GM19463 (cell line): ENCODE data around the gene ZNF853.
"Not testable (repeated sequence)": the region's sequence is repeated elsewhere in the genome, so short reads cannot be mapped to it uniquely, and the experiment has no call there.

Experiments used
- ATAC-seq: cut with Tn5 transposase; IDR thresholded peaks from one replicate; pipeline ENCODE4 v1.9.1; 2021; ENCODE audit warnings: mild to moderate bottlenecking, moderate library complexity; ENCODE audit not compliant: unreplicated experiment

Gene ZNF853

GRCh38 chr7:6634971-6635370 lies 19.6 kb downstream of the ZNF853 start:
- ATAC-seq = not testable (repeated sequence)

DNA sequence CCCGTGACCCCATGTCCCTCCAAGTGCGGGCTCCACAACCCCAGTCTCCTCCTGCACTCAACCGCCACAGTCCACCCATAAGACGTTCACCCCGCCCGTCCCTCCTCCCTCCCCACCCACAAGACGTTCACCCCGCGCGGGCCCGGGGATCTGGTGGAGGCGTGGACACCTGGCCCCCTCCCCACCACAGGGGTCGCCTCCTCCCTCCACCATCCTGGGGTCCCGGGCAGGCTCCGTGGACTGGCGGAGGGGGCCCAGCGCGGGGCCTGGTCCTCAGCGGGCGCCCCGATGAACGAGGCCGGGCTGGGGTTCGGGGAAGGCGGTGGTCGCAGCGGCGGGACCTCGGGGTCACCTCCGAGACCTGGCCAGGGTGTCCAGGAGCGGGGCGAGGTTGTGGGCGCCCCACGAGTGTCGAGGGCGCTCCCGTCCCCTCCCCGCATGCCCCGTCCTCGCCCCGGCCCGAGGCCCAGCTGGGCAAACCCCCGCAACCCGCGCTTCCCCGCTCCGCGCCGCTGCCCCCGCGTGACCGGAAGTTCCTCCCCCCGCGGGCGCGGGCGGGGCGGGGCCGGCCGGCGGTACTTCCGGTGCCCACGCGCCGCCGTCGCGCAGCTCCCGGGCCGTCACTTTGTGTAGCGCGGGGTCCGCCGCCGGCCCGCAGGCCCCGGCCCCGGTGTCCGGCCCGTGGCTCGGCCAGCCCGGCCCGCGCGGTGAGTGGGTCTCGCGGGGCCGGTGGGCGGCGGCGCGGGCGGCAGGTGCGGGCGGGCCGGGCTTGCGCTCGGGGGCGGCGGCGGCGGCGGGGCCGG lies 21.5 kb downstream of the ZNF853 start, which contains the start of gene ZNF316:
Gene ZNF316 (plus strand): TSS at position 578 of the 803 bp plus-strand sequence. CDS start 5,092 bp downstream, outside the sequence.
- ATAC-seq = peak; percentile 74

DNA sequence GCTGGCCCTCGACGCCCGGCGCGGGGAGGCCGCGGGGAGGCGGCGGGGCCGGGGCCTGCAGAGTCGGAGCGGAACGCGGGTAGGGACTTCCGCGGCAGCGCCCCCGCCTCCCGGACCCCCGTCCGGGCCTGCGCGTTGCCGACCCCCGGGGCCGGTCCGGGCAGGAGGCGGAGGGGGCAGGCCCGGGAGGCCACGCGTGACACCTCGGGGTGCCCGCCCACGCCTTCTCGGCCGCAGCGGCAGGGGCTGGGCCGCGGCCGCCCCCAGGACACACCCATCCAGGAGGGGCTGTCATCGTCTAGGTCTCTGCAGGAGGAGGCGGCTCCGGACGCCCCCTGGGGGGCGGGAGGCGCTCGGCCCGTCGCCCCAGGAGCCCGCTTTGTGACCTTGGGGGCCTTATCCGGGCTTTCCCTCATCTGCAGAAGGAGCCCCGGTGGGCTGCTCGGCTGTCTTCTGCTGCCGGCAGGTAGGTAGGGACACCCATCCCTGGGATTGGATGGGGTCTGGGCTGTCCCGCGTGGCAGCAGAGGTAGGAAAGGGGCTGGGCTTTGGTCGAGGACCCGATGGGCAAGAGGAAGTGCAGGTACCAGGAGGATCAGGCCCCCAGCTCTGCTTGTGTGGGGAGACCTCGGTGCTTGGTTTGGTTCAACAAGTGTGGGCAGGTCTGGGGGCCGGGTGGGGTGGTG lies 22.3 kb downstream of the ZNF853 start:
- peak; percentile 78 for ATAC-seq

DNA sequence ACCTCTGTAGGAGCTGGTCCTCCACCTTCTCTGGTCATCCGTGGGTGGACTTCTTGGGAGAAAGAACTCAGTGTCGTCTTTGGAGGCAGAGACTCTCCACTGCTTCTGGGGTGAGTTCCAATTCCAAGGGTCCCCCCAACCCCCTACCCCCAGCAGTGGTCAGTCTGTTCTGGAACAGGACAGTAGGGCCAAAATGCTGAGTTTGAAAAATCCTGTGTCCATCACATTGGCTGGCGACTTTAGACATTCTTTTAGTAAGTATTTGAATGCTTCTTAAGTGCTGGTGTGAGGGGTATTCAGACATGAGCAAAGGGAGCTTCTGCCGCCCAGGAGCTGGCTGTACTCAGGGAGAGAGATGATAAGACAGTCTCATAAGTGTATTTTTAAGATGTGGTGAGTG lies 23.6 kb downstream of the ZNF853 start:
- ATAC-seq = no peak

- ATAC-seq = no peak
Observed at GRCh38 chr7:6639627-6640026, 24.2 kb downstream of the ZNF853 start.

- ATAC-seq = no peak
Observed at GRCh38 chr7:6640246-6640721, 24.9 kb downstream of the ZNF853 start.

- no peak for ATAC-seq
Observed at GRCh38 chr7:6641305-6642035, 26.1 kb downstream of the ZNF853 start.

GRCh38 chr7:6642239-6642839 lies 26.9 kb downstream of the ZNF853 start:
- no peak for ATAC-seq

DNA sequence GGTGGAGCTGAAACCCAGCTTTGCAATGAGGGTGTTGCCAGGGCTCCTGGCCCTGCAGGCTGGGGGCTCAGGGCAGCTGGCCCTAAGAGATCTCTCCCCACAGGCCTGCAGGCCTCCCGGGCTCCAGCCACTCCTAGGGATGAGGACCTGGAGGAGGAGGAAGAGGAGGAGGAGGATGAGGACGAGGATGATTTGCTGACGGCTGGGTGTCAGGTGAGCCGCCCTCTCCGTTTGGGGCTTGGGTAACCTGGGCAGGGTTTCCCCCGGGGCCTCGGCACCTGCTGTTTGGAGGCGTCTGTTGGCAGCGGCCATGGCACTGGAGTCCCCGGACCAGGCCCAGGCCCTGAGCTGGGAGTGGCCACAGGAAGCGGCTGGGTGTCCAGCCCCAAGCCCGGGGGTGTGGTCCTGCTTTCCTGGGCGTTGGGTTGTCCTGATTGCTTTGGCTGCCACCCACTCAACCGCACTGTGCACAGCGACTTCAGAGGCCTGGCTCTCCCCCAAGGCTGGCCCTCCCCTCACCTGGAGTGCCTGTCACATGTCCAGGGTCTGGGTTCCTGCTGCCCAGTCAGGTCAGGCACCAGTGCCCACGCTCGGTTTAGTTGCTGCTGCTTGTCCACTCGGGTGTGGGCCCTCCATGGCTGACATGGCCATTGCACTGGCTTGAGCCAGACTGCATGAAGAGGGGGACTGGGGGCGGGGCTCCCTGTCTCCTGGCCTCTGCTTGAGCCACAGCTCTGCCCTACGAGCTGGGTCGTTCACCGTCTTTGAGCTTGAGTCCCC lies 27.6 kb downstream of the ZNF853 start:
- ATAC-seq = no peak

DNA sequence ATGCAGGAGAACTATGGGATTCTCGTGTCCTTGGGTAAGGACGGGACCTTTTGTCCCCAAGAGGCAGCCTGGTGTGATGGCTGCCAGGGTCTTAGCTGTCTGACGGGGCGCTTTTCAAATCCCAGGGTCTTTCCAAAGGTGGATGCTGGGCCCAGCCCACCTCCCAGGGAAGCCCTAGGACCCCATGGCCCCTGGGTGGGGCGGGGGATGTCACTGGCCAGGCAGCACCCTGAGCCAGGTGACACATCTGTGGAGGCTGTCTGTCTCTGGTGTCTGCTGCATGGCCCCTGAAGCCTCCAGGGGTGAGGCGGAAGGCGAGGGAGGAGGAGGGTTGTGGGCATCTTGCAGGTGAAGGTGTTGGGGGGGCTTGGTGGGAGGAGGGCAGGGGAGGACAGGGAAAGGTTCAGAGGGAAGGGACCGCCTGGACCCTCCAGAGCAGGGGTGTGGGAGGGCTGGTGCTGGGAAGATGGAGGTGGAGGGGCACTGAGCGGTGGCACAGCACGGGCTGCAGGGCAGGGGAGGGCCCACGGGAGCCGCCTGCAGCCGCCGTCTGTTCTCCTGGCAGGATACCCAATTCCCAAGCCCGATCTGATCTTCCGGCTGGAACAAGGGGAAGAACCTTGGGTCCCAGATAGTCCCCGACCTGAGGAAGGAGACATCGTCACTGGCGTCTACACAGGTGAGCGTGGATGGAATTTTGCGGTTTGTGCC lies 28.7 kb downstream of the ZNF853 start:
- ATAC-seq = no peak

DNA sequence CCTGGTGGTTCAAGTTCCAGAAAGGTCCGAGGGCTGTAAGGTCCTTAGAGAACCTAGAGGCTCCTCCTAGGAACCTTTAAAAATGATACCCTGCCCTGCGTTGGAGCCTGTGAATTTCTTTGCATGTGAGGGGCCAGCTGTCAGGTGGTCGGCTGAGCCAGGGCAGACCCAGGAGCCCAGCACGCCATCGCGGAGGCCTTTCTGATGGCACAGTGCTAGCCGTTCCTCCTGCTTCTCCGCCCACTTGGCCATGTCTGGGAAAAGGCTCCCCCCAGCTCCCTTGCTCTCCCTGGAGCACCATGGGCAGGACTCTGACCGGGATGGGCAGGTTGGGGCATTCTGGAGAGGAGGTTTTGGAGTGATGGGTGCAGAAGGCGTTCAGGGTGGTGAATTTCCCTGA lies 29.3 kb downstream of the ZNF853 start:
- ATAC-seq = no peak

GRCh38 chr7:6646465-6646864 lies 31.1 kb downstream of the ZNF853 start:
- ATAC-seq = no peak

DNA sequence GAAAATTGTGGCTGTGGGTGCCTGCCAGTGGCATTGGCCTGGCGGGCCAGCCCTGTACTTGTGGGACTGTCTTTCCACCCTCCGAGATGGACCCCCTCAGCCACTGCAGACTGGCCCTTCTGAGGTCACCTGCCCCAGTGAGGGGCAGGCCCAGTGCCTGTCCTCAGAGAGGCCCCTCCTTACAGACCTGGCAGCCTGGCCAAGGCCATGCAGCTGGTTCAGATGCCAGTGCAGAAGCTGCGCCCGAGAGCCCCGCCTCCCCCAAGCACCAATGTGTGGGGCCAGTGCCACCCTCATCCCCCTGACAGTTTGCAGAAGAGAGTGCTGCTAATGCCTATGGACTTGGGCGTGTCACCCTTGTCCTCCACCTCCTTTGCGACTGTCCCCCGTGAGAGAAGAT lies 31.7 kb downstream of the ZNF853 start:
- ATAC-seq = no peak

DNA sequence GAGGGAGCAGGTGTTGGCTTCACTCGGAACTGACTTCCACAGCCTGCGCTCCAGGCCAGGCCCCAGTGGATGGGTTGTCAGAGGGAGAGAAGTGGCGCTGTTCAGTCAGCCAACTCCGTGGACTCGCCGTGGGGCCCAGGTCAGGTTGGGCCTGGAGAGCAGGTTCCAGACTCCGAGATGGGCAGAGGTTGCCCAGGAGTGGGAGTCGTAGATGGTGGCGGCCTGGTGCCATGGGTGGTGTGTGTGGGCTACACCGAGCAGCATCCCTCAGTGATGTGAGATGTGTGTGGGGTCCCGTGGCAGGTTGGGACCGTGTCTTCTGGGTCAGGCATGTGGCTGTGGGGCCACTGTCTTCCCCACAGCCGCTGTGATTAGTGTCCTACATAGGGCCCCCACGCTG lies 32.1 kb downstream of the ZNF853 start:
- ATAC-seq = no peak

- ATAC-seq = no peak
Observed at GRCh38 chr7:6648066-6648814, 32.8 kb downstream of the ZNF853 start.

DNA sequence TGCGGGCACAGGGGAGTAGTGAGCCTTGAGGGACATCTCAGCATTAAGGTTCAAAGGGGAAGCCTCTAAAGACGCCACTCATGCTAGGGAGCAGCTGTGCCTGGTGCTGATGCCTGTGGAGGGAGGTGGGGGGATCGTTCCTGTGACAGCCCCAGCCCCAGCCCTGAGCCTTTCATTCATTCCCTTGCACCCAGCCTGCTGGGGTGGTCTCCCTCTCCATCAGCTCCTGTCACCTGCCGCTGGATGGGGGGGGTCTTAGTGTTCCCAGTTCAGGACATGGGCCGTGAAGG lies 33.4 kb downstream of the ZNF853 start:
- ATAC-seq = no peak

GRCh38 chr7:6649241-6649961 lies 34.0 kb downstream of the ZNF853 start:
- no peak for ATAC-seq

GRCh38 chr7:6650086-6650485 lies 34.7 kb downstream of the ZNF853 start:
- no peak for ATAC-seq
